Measurements from ENCODE around the gene LCNL1.

LCNL1 gene

DNA sequence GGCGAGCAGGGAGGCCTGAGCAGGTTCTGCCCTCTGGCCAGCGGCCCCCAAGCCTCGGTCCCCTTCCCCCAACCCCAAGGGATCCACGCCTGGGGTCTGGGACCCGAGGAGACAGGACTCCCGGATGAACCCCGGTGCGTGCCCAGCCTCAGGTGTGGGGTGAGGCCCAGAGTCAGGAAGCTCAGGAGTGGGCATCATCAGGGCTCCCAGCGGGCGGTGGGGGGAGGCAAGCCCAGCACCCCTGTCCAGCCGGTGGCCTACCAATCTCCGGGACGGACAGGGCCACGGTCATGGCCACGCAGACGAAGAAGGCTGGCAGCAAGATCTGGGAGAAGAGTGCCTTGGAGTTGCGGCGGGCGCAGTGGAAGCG lies 30.8 kb downstream of the LCNL1 start:
- DNase-seq: no peak

DNA sequence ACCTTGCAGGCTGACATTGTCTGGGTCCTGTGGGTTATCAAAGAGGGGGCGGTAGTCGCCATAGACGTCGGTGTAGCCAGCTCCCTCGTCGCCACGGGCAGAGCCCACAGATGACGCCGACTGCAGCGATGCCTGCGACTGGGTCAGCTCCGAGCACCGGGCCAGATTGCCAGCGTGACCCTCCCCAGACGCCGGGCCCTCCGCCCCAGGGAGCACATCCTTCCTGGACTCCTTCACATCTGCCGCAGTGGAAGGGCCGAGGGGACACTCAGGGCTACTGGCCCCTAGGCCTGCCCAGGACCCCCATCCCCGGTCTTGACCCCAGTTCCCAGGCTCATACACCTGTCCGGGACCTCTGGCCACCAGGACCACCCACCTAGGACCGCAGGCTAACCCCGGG lies 31.4 kb downstream of the LCNL1 start:
- no peak for DNase-seq

DNA sequence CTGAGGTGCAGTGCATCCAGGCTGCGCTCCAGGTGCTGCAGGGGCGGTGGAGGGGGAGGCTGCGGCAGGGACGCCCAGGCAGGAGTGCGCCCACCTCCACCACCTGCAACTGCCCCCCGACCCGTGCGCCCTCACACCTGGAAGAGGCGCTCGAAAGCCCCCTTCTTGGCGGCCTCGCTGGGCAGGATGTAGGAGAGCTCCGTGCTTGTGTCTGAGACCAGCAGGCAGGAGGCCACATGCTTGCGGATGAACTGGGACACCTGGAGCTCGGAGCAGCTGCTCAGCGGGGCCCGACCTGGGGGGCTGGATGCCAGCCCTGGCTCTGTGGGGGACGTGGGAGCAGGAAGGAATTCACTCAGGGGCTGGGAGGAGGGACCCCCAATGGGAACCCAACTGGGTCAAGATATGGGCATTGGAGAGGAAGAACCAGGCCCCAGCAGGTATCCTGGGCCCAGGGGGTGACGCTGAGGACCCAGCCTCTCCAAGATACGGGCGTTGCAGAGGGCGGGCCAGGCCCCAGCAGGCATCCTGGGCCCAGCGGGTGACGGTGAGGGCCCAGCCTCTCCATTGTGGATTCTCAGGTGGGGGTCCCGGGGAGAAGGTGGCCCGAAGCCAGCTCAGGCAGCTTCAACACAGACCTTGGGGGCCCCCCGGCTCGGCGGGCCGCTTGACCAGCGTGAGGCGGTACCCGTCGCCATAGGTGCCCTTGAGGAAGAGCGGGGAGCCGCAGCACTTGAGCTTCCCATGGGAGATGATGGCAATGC lies 32.2 kb downstream of the LCNL1 start:
- no peak for DNase-seq

DNA sequence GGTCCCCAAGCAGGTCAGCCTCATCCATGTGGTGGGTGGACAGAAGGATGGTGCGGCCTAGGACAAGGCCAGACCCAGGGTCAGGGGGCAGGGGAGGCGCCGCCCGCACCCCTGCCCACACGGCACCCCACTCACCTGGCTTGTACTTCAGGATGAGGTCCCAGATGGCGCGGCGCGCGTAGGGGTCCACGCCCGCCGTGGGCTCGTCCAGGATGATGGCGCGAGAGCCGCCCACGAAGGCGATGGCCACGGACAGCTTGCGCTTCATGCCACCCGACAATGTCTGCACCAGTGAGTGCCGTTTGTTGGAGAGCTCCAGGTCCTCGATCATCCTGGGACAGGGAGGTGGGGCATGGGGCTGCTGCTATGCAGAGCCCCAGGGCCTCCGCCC lies 32.7 kb downstream of the LCNL1 start:
- DNase-seq: no peak

DNA sequence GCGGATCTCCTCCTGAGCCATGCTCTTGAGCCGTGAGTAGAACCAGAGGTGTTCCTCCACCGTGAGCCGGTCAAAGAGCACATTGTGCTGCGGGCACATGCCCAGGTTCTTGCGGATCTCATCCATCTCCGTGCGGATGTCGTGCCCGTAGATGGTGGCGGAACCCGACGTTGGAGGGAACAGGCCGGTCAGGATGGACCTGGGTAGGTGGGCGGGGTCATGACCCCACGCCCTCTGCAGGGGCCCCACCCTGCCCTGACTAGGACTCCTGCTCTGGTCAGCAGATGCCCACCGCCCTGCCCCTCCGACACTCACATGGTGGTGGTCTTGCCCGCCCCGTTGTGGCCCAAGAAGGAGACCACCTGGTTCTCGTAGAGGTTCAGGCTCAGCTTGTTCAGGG lies 33.2 kb downstream of the LCNL1 start:
- DNase-seq: no peak

DNA sequence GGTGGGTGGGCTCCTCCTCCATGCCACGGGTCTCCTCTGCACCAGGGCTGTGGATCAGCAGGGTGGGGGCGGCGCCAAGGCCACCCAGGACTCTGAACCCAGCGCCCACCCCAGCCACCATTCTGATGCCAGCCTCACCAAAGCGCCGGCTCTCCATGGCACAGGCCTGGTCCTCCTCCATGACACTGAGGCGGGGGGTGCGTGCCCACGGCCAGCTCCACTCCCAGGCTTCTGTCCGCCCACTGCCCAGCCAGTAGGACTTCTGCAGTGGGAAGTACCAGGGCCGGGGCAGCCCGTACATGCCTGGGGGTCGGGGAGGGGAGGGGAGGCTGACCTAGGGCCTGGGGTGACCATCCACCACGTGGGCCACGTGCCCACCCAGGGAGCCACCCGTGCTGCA lies 33.6 kb downstream of the LCNL1 start:
- DNase-seq: no peak

DNA sequence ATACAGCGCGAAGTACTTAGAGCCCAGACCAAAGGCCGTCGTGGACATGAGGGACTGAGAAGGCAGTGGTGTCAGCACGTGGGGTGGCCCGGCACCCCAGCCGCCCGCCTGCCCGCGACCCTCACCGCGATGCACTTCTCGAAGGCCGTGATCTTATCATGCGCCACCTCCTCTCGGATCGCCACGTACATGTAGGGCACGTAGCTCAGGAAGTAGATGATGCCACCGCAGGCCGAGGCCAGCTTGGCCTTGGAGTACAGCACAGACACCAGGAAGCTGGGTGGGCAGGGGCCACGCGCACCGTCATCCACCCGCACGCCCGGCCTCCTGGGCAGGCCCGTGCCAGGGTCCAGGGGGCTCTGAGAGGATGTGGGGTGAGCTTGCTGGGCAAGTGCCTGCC lies 34.3 kb downstream of the LCNL1 start:
- DNase-seq: no peak

DNA sequence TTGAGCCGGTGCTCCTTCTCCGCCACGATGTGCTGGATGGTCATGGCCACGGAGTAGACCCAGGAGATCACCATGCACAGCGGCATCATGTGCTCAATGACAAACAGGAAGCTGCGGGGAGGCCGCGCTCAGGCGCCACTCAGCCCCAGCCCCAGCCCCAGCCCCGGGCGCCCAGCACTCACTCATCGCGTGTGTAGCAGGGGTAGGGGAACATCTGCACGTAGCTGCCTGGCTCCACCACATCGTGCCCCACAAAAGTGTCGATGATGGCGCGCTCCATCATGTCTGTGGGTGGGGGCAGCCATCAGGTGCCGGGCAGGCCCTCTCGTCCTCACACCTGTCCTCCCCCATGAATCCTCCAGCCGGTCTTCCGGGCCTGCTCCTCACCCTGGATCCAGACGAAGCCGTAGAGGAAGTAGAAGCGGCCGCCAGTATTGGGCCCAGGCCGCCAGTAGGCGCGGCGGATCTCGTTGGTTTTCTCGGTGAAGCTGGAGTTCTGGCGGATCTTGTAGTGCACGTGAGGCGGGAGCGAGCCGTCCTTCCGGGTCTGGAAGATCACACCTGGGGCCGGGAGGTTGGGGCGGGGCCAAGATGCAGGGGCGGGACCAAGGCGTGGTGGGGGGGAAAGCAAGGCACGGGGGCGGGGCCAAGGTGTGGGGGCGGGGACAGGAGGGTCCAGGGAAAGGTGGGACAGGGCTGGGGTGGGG lies 35.2 kb downstream of the LCNL1 start:
- DNase-seq: no peak

DNA sequence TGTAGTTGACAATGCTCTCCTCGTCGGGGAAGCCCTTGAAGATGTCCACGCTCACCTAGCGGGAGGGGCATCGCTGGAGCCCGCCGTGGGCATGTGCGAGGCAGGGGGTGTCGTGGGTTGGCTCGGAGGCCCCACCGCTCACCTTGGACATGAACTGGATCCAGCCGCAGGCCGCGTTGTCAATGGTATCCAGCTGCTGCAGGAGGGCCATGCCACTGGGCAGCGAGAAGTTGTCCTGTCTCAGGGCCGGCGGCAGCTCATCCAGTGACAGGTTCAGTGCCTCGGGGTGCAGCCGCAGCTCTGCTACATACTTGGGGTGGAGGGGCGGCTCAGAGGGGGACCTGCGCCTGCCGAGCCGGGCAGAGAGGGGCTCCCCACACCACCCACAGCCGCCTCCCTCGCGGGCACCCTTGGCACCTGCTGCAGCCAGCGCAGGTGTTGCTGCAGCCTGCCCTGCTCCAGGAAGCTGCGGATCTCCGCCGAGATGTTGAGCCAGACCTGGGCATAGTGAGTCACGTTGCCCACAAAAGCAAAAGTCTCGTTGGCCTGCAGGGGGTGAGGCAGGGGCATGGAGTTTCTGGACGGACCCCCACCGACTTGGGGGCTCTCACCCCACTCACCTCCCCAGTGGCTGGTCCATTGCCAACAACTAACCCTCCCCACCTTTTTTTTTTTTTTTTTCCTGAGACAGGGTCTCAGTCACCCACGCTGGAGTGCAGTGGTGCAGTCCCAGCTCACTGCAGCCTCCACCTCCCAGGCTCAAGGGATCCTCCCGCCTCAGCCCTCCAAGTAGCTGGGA lies 36.2 kb downstream of the LCNL1 start:
- DNase-seq: no peak

DNA sequence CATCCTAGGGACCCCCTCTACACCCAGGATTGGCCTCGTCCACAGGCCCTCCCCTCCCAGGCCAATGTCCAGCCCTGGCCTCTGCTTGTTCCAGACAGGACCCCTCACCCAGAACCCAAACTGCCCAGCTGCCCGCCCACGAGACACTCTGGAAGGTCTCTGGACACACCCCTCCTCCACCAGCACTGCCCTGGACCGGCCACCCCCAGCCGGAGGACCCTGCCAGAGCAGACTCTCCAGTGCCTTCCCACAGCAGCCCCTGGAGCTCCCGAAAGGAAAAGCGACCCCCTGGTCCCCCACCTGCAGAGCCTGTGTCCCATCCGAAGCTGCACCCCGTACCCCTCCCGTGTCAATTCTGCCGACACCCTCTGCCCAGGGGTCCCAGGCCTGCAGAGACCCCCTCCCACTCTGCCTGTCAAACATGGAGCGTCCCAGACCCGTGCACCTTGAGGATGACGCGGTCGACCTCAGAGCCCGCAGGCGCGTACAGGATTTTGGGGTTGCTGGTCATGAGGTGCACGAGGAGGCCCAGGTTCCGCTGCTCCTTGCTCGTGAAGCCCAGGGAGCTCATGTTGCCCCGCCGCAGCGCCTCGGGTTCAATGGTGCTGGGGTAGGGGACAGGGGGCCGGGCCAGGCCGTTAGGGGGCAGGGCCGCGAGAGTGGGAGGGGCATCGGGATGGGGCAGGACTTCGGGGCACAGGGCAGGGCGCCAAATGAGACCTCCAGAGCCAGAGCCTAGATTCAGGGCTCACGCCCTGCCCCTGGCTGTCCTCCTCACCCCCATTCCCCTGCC lies 37.3 kb downstream of the LCNL1 start:
- no peak for DNase-seq

DNA sequence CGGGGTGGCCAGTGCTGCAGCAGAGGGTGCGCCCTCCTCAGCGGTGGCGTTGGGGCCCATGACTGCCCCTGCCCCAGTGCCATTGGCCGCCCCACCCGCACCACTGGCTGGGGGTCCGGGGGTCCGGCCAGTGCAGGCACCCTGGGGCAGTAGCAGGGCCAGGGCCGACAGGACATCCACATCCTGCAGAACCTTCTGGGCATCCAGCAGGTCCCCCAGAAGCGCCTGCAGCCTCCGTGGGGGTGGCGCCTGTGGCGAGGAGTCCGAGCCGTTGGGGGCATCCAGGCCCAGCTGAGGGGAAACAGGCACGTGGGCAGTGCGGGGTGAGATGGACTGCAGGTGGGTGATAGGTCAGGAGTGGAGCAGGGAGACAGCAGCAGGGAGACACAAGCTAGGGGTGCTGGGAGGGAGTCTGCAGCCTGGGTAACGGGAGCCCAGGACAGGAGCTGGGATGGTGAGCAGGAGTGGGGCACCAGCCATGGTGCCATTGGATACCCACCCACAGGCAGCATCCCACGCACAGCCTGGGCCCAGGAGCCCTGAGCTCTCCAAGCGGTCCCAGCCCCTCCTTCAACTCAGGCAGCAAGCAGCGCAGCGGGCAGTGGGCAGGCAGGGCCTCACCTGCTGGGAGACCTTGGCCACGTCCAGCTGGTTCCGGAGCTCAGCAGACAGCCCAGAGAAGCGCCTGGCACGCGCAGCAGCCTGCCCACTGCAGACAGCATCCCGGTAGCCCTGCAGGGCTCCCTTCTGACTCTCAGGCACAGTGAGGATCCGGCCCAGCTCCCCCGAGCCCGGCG lies 38.2 kb downstream of the LCNL1 start:
- DNase-seq: no peak

DNA sequence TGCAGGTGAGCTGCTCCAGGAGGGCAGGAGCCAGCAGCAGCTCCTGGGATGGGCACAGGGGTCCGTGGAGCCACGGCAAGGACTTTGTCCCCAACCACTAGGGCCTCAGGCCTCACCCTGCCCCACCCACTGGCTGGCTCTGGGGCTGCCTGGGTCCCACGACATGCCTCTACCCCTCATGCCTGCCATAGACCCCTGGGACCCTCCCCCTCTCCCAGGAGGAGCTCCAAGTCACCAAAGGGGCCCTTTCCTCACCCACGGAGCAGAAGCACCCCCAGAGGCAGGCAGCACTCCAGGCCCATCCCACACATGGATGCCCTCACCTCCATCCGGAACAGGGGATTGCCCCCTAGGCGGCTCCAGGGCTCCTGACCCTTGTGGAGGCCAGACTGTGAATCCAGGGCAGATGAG lies 38.8 kb downstream of the LCNL1 start:
- DNase-seq: no peak

DNA sequence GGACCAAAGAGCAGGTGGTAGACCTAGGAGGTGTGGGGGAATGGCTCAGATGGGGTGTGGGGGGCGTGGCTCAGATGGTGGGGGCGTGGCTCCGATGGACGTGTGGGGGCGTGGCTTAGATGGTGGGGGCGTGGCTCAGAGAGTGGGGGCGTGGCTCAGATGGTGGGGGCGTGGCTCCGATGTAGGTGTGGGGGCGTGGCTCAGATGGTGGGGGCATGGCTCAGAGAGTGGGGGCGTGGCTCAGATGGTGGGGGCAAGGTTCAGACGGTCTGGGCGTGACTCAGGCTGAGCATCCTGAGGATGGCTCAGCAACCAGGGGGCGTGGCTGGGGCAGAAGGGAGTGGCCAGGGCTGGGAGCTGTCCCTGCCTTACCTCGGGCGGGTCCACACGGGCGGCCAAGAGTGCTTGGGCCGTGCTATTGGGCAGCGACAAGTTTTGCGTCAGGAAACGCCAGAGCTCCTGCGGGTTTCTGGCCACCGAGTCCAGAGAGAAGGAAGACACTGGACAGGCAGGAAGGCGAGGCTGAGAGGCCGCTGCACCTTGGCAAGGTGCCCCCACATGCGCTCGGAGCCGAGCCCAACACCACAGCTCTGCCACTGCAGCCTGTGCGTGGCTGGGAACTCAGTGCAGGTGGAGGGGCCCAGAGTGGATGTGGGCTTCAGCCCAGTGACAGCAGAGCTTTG lies 39.3 kb downstream of the LCNL1 start:
- no peak for DNase-seq

DNA sequence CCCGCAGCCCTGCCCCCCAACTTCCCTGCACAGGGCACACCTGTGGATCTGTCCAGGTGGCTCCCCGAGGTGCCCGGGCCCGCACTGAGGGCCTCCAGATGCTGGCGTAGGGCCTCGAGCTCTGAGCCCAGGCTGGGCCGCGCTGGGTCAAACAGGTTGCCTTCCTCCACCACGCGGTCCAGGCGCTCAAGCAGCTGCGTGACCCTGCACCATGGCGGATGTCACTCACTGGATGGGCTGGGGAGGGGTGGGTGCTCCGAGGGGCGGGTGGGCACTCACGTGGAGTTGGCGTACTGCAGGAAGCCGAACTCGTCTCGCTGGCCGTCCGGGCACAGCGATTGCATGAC lies 39.8 kb downstream of the LCNL1 start:
- no peak for DNase-seq

DNA sequence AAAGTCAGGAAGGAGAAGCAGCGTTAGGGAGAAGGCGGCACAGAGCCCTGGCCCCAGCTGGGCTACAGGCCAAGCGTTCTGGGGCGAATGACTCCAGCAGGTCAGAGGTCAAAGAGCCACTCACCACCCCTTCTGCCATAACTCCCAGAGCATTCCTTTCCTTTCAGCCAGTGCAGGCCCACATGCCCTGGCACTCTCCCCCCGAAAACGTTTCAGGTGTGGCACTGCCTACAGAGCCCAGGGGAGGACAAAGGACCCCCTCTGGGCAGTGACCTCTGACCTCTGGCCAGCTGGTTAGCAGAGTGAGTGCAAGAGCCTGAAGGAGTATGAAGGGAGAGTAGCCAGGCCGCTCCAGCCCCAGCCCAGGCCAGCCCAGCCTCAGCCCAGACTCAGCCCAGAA lies 40.4 kb downstream of the LCNL1 start:
- DNase-seq: no peak

DNA sequence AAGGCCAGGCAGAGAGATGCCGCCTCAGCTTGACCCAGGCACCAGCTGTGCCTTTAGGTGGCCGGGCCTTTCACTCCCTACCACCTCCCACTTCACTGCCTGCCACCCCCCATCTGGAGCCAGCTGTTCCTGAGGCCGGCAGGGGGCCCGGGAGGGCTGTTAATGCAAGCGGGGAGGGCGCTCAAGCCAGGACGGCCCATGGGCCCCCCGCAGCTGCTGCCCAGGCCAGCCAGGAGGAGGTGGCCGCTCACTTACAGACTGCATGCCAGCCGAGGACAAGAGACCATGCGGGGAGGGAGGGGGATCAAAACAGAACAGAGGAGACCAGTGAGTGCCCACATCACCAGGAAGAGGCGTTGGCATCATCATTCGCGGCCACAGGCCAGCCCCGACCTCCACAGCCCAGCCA lies 40.8 kb downstream of the LCNL1 start:
- no peak for DNase-seq

DNA sequence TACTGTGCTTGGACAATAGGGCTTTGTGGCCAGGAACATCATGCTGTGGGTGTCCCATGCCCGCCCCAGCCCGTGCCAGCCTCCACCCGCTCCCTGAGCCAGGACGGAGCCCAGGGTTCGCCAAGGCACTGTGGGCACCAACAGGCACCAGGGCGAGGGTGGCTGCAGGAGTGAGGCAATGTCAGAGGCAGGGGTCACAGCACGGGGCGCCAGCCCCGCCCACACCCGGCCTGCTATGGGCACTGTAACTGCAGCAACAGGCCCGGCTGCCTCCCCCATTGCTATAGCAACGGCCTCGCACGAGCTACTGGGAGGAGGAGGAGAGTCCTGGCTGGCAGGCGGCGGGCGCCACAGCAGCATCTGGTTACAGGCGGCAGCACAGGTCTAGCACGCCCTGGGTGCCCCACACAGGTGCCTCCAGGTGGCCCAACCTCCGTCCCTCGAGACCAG lies 42.7 kb downstream of the LCNL1 start:
- peak; percentile 21 to 77 for DNase-seq

DNA sequence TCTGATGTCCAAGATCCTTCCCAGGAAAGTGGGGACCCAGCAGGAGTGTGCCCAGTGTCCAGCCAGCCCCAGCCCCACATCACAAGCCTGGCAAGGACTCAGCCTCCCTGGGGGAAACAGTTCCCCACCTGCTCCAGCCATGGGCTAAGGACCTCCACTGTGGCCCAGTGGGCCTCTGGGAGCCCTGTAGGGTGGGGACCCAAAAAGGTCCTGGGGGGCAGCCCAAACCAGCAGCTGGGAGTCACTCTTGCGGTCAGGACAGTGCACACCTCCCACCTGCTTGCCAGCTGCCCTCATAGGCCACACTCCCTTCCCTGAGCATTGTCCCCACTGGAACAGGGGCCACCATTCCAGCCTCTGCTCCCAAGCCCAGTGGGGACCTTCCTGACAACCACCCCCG lies 43.6 kb downstream of the LCNL1 start:
- no peak for DNase-seq

DNA sequence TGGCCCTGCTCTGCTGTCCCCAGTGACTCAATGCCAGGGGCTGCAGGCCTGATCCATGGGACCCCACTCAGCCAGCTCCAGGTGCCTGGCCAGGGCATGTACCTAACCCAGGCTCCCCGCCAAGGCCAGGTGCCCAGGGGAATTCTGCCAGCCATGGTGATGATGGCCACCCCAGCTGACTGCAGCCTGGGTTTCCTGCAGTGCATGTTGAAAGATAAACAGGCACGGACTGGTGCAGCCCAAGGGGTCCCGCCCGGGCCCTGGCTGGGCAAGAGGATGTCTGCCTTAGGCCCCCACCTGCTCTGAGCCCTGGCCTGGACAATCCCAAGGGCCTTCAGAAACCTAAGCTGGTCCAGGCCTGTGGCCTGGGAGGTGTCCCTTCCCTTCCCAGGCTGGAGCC lies 44.0 kb downstream of the LCNL1 start:
- no peak for DNase-seq

DNA sequence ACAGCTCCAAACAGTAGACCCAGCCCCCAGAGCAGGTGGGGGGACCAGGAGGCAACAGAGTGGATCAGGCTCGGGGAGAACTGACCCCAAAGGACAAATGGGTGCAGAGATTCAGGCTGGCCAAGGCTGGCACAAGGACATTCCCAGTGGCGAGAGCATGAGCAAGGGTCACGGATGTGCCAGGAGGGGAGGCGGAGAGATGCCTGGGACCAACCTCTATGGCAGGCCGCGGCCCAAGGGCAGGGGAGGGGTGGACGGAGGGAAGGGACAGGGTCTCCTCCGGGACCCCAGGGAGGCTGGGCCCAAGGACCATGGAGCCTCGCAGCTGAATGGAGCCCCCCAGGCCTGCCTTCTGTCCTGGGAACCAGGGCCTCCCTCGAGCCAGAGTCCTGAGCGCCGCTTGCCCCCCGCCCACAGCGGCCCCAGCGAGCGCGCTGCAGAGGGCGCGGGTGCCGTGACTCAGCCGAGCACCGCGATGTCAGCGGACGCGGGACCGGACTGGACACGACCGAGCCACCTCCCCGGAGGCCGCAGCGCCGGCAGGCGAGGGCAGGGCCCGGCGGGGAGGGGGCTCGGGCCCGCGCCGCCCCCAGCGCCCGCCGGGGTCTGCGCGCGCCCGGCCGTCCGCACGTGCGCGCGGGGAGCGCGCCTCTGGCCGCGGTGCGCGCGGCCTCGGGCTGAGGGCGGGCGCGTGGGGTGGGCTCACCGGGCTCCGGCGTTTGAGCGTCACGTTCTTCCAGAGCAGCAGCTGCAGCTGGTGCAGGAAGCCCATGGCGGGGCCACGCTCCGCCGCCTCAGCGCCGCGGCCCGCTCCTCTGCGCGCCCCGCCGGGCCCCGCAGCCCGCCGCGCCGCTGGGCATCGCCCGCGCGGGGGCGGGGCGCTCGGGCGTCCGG lies 44.8 kb downstream of the LCNL1 start, which contains the start of gene ABCA2:
TSS of gene ABCA2 (minus strand) at position 869 of the 894 bp plus-strand sequence. CDS start at position 772, 97 bp downstream.
- DNase-seq: no peak

Measured in NCI-H187 (cell line).